H9 (cell line): ENCODE data around the gene SEPTIN2. TPM values are rescaled to one million over a fixed set of nuclear protein-coding genes. Genes with fewer than 3 reads are reported as not detected.

Experiments
- DNase-seq: peaks from one replicate; pipeline ENCODE4 v3.0.0-alpha.2; 2017
- H2AFZ ChIP-seq: one replicate; pipeline ENCODE4 v1.6.1; 2013; ENCODE audit warnings: mild to moderate bottlenecking, low read length, control low read depth, moderate library complexity
- H2AK5ac ChIP-seq: 2 replicates; pipeline ENCODE4 v1.6.1; 2013; ENCODE audit warnings: low read length, control low read depth, mixed read lengths; ENCODE audit not compliant: insufficient read length
- H2BK120ac ChIP-seq: one replicate; pipeline ENCODE4 v1.6.1; 2013; ENCODE audit warnings: low read depth, mild to moderate bottlenecking, low read length, control low read depth, inconsistent platforms; ENCODE audit not compliant: poor library complexity, severe bottlenecking
- H2BK12ac ChIP-seq: 2 replicates; pipeline ENCODE4 v1.6.1; 2013; ENCODE audit warnings: low read length, control low read depth, mixed read lengths, low read depth; ENCODE audit not compliant: insufficient read length
- H2BK15ac ChIP-seq: 2 replicates; pipeline ENCODE4 v1.6.1; 2013; ENCODE audit warnings: low read depth, low read length, control low read depth
- H2BK20ac ChIP-seq: one replicate; pipeline ENCODE4 v1.6.1; 2013; ENCODE audit warnings: low read depth, mild to moderate bottlenecking, low read length, control low read depth, inconsistent platforms; ENCODE audit not compliant: poor library complexity, severe bottlenecking
- H2BK5ac ChIP-seq: 2 replicates; pipeline ENCODE4 v1.6.1; 2013; ENCODE audit warnings: low read length, control low read depth, mixed read lengths; ENCODE audit not compliant: insufficient read length
- H3K14ac ChIP-seq: 2 replicates; pipeline ENCODE4 v1.6.1; 2013; ENCODE audit warnings: low read length, control low read depth; ENCODE audit not compliant: insufficient read depth
- H3K18ac ChIP-seq: 2 replicates; pipeline ENCODE4 v1.6.1; 2013; ENCODE audit warnings: low read depth, mild to moderate bottlenecking, mixed read lengths, low read length, control low read depth; ENCODE audit not compliant: insufficient read length
- H3K23ac ChIP-seq: 2 replicates; pipeline ENCODE4 v1.6.1; 2013; ENCODE audit warnings: low read length, control low read depth, mixed read lengths, low read depth; ENCODE audit not compliant: insufficient read length
- H3K23me2 ChIP-seq: 2 replicates; pipeline ENCODE4 v1.6.1; 2013; ENCODE audit warnings: low read depth, mild to moderate bottlenecking, mixed read lengths, low read length, control low read depth; ENCODE audit not compliant: insufficient read length, poor library complexity, severe bottlenecking
- H3K27ac ChIP-seq: 2 replicates; pipeline ENCODE4 v1.5.1; 2013; ENCODE audit warnings: low read length, control low read depth, mixed read lengths, low read depth; ENCODE audit not compliant: insufficient read length
- H3K27me3 ChIP-seq: 2 replicates; pipeline ENCODE4 v1.6.1; 2013; ENCODE audit warnings: low read length, control low read depth, inconsistent platforms; ENCODE audit not compliant: insufficient read depth
- H3K4ac ChIP-seq: 2 replicates; pipeline ENCODE4 v1.6.1; 2013; ENCODE audit warnings: low read depth, mild to moderate bottlenecking, control low read depth, inconsistent platforms, low read length, moderate library complexity
- H3K4me1 ChIP-seq: 2 replicates; pipeline ENCODE4 v1.6.1; 2013; ENCODE audit warnings: low read length, control low read depth, inconsistent platforms; ENCODE audit not compliant: insufficient read depth
- H3K4me2 ChIP-seq: 2 replicates; pipeline ENCODE4 v1.6.1; 2013; ENCODE audit warnings: low read length, control low read depth, mixed read lengths; ENCODE audit not compliant: insufficient read length, insufficient read depth
- H3K56ac ChIP-seq: 2 replicates; pipeline ENCODE4 v1.6.1; 2013; ENCODE audit warnings: low read depth, mild to moderate bottlenecking, mixed read lengths, low read length, control low read depth; ENCODE audit not compliant: insufficient read length
- H3K79me1 ChIP-seq: 2 replicates; pipeline ENCODE4 v1.6.1; 2013; ENCODE audit warnings: low read depth, mild to moderate bottlenecking, moderate library complexity, low read length, control low read depth, inconsistent platforms; ENCODE audit not compliant: insufficient read depth, poor library complexity, severe bottlenecking
- H3K79me2 ChIP-seq: 2 replicates; pipeline ENCODE4 v1.6.1; 2013; ENCODE audit warnings: low read length, control low read depth, inconsistent platforms; ENCODE audit not compliant: insufficient read depth
- H3K9ac ChIP-seq: 2 replicates; pipeline ENCODE4 v1.6.1; 2013; ENCODE audit warnings: low read length, control low read depth, mixed read lengths; ENCODE audit not compliant: insufficient read length; ENCODE audit errors: extremely low read depth
- H3K9me3 ChIP-seq: one replicate; pipeline ENCODE4 v1.6.1; 2013; ENCODE audit warnings: low read depth, low read length, inconsistent platforms; ENCODE audit not compliant: control insufficient read depth
- H3T11ph ChIP-seq: one replicate; pipeline ENCODE4 v1.6.1; 2013; ENCODE audit warnings: mild to moderate bottlenecking, low read length, control low read depth, inconsistent platforms
- H4K20me1 ChIP-seq: one replicate; pipeline ENCODE4 v1.6.1; 2013; ENCODE audit not compliant: control insufficient read depth, insufficient read length, insufficient read depth
- H4K5ac ChIP-seq: 2 replicates; pipeline ENCODE4 v1.6.1; 2013; ENCODE audit warnings: low read depth, mild to moderate bottlenecking, mixed read lengths, low read length, control low read depth; ENCODE audit not compliant: insufficient read length
- H4K8ac ChIP-seq: replicated peaks from 2 replicates; pipeline ENCODE4 v1.6.1; 2013; ENCODE audit warnings: low read length, control low read depth, mixed read lengths, low read depth; ENCODE audit not compliant: insufficient read length
- H4K91ac ChIP-seq: 2 replicates; pipeline ENCODE4 v1.6.1; 2013; ENCODE audit warnings: low read depth, mild to moderate bottlenecking, moderate library complexity, mixed read lengths, low read length, control low read depth; ENCODE audit not compliant: insufficient read length
- H3K27ac Mint-ChIP-seq, 3 experiments: 2 replicates in 2 of 3; 3 replicates in 1 of 3; pipeline ENCODE4 v1.8.0; 2020 to 2021; ENCODE audit warnings: mixed read lengths in 3 of 3, mild to moderate bottlenecking in 1 of 3, moderate library complexity in 1 of 3
- H3K27me3 Mint-ChIP-seq: 2 replicates; pipeline ENCODE4 v1.8.0; 2021; ENCODE audit warnings: low read depth, mild to moderate bottlenecking, moderate library complexity, mixed read lengths
- H3K36me3 Mint-ChIP-seq, 3 experiments: 2 replicates in 2 of 3; 3 replicates in 1 of 3; pipeline ENCODE4 v1.8.0; 2020 to 2021; ENCODE audit warnings: low read depth in 3 of 3, mixed read lengths in 3 of 3; ENCODE audit not compliant: insufficient read depth in 1 of 3
- H3K4me1 Mint-ChIP-seq, 2 experiments: 2 replicates each; pipeline ENCODE4 v1.8.0; 2020; ENCODE audit warnings: mixed read lengths in 2 of 2
- H3K4me3 Mint-ChIP-seq, 2 experiments: 2 replicates in 1 of 2; 3 replicates in 1 of 2; pipeline ENCODE4 v1.8.0; 2020 to 2021; ENCODE audit warnings: mild to moderate bottlenecking in 2 of 2, mixed read lengths in 2 of 2, moderate library complexity in 1 of 2
- H3K9me3 Mint-ChIP-seq, 2 experiments: 2 replicates in 1 of 2; 3 replicates in 1 of 2; pipeline ENCODE4 v1.8.0; 2020; ENCODE audit warnings: mild to moderate bottlenecking in 2 of 2, mixed read lengths in 2 of 2, moderate library complexity in 1 of 2
- WGBS: extraction: QIAGEN DNeasy Blood & Tissue Kit; methylation state at CpG from one replicate; pipeline ENCODE4 v1.1.7; 2013; ENCODE audit warnings: missing lambda C conversion rate, low lambda C conversion rate, mixed read lengths; ENCODE audit not compliant: insufficient read length; ENCODE audit errors: extremely low coverage; 5-methylcytosine and 5-hydroxymethylcytosine counted together
- total RNA-seq: library from RNA; stranded (reverse); gene quantifications from 2 replicates; pipeline ENCODE4 v1.2.1, GENCODE V29; 2021
- TF ChIP-seq, protein P1 (sequence below): fragments of 200-600 bp; sonication (generic); conservative IDR thresholded peaks from 3 replicates; pipeline ENCODE4 v1.8.0; 2021; ENCODE audit warnings: antibody characterized with exemption, mild to moderate bottlenecking

Gene SEPTIN2
- total RNA-seq, 1 experiment from 2014 or later = 385 TPM

DNA sequence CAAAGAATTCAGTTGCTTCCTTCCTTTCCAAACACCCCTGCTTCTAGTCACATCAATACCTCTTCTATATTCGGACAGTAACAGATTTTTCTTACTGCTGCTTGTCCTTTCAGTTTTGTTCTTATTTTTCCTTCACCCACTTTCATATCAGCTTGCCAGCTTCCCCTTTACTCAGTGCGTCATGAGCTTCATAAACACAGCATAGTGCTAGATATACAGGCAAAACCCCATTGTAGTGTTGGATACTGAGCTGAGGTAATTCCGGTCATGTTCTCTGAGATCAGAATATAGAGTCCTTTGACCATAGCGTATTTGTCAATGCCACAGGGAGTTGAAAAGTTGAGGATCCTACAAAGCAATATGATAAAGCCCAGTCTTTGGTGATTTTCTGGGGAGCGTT, 42.7 kb downstream of the SEPTIN2 start:
- H2BK5ac ChIP-seq = no peak overlapping the region
- no peak overlapping the region for H3K56ac ChIP-seq
- peaks cover 5% of the 10 kb centered on the region for H3K79me1 ChIP-seq
- no peaks in the 10 kb centered on the region for H3K9me3 ChIP-seq
- no peak overlapping the region for H3K14ac ChIP-seq
- H3K4me2 ChIP-seq = no peak overlapping the region
- no peak overlapping the region for H3K27ac Mint-ChIP-seq
- H4K8ac ChIP-seq = no peak overlapping the region
- WGBS = no CpG with 5 or more reads among the region's 5 CpGs
- H3T11ph ChIP-seq = no peak overlapping the region
- no peak overlapping the region for H3K4ac ChIP-seq
- H3K9ac ChIP-seq = no peak overlapping the region
- H3K4me1 ChIP-seq = peaks cover 2% of the 10 kb centered on the region; the same call in 1 of the 2 replicates
- no peaks in the 10 kb centered on the region for H3K9me3 Mint-ChIP-seq
- H2AK5ac ChIP-seq = no peak overlapping the region
- no peak overlapping the region for H4K5ac ChIP-seq
- H3K36me3 Mint-ChIP-seq = peaks cover 0 to 12% (median 6%) of the 10 kb centered on the region in 3 experiments; a peak in 5 of 7 replicates
- H3K27me3 Mint-ChIP-seq = no peaks in the 10 kb centered on the region
- H3K18ac ChIP-seq = no peak overlapping the region
- no peak overlapping the region for H4K91ac ChIP-seq
- H2BK12ac ChIP-seq = no peak overlapping the region
- no peak overlapping the region for H2BK20ac ChIP-seq
- no peaks in the 10 kb centered on the region for H3K27me3 ChIP-seq
- H3K23me2 ChIP-seq = peaks cover 4% of the 10 kb centered on the region
- no peak for DNase-seq
- H3K4me1 Mint-ChIP-seq = peaks cover 54% of the 10 kb centered on the region in 2 experiments
- no peak overlapping the region for H3K27ac ChIP-seq
- no peak overlapping the region for H2BK15ac ChIP-seq
- H3K23ac ChIP-seq = no peak overlapping the region
- no peak overlapping the region for H2BK120ac ChIP-seq
- no peaks in the 10 kb centered on the region for H4K20me1 ChIP-seq
- H2AFZ ChIP-seq = no peak overlapping the region
- H3K79me2 ChIP-seq = peaks cover 7% of the 10 kb centered on the region; the same call in 1 of the 2 replicates
- TF ChIP-seq, protein P1, sequence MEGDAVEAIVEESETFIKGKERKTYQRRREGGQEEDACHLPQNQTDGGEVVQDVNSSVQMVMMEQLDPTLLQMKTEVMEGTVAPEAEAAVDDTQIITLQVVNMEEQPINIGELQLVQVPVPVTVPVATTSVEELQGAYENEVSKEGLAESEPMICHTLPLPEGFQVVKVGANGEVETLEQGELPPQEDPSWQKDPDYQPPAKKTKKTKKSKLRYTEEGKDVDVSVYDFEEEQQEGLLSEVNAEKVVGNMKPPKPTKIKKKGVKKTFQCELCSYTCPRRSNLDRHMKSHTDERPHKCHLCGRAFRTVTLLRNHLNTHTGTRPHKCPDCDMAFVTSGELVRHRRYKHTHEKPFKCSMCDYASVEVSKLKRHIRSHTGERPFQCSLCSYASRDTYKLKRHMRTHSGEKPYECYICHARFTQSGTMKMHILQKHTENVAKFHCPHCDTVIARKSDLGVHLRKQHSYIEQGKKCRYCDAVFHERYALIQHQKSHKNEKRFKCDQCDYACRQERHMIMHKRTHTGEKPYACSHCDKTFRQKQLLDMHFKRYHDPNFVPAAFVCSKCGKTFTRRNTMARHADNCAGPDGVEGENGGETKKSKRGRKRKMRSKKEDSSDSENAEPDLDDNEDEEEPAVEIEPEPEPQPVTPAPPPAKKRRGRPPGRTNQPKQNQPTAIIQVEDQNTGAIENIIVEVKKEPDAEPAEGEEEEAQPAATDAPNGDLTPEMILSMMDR = no peak
- H3K4me3 Mint-ChIP-seq = peak overlapping the region in 1 of 2 experiments; percentile 12; a peak in 2 of 5 replicates
